Posterior vena cava (tissue), 2 donors: ENCODE measurements around the gene VSTM2B. TPM values are rescaled to one million over a fixed set of nuclear protein-coding genes. Genes with fewer than 3 reads are reported as not detected.

Experiments used
- DNase-seq: peaks from one replicate; pipeline ENCODE4 v3.0.0-alpha.2; 2020; ENCODE audit warnings: low spot score
- intact Hi-C, 2 donors: fragments of 100-400 bp; cut with DNase I; formaldehyde crosslinking; loops; one replicate each; pipeline versions ENCODE4 v1.14.1 to v1.14.2; 2022 to 2023
- total RNA-seq, 2 donors: library from RNA; stranded (reverse); fragmentation: NEBNext Ultra II Directional; extraction: Animal tissue kit (Norgen Biotek cat#: 25700); gene quantifications; one replicate each; pipeline ENCODE4 v1.2.1, GENCODE V29; 2021
- donor health status: DM: yes; HTN: yes; CAD: no.
- donor health status: DM: yes; HTN: yes; CAD: no.

Gene VSTM2B
- total RNA-seq, 2 donors from 2014 or later = not detected

DNA sequence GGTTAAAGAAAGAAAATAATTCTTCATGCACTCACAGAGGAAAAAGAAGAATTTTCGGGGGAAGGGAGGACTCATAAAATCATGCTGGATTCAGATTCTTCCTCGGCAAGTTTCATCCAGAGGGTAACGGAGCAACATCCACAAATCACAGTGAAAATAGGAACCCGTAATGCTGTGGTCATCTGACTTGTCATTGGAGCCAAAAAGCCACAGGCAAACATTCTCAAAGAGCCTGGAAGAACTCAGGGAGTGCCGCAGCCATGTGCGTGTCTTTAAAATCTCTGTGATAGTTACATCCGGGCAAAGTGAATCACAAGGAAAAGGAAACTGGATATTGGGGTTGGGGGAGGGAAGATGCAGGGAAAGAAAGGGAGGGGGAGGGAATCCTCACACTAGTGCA lies 33.0 kb upstream of the VSTM2B start:
- DNase-seq = peak; percentile 19
- intact Hi-C loops = no loop called here

- intact Hi-C loops = no loop called here
- DNase-seq = peak; percentile 48
These were observed 30.7 kb upstream of the VSTM2B start for GRCh38 chr19:29495091-29495490.

DNA sequence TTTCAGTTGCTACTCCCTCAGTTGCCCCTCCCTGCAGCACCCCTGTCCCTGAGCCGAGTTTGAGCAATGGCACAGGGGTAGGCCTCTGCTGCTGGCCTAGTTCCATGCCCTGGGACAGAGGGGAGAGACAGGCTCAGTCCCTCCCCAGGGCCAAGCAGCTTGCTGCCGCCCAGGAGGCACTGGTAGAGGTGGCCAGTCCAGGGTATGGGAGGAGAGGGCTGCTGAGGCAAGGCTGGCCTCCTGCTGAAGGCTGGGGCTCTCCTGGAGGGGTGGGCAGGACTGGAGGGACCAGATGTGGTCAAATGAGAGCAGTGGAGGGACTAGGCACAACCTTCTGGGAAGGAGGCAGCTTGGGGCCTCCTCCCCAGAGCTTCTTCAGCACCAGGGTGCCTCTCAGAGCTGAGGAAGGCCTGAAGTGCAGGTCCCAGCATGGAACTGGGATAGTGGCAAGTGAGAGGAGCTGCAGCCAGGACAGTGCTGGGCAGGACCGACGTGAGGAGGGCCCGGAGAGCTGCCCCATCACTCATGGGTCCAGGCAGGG lies 29.8 kb upstream of the VSTM2B start:
- DNase-seq = peak; percentile 50
- intact Hi-C loops = no loop called here

DNA sequence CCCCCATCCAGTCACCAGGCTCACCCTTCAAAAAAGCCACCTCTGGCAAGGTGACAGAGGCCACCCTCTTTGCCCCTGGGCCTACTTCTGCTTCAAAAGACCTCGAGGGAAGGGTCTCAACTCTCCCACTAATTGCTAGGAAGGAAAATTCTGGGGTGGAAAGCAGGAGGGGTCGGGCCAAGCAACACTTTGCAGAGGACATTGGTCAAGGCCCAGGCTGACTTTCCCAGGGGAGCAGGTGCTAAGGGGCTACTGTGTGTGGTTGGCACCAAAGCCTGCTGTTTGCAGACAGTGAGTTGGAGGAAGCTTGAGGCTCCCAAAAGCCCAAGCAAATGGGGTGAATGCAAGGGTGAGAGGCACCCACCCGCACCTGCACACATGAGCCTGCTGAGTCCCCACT lies 28.6 kb upstream of the VSTM2B start:
- DNase-seq = peak; percentile 65
- intact Hi-C loops = no loop called here

DNA sequence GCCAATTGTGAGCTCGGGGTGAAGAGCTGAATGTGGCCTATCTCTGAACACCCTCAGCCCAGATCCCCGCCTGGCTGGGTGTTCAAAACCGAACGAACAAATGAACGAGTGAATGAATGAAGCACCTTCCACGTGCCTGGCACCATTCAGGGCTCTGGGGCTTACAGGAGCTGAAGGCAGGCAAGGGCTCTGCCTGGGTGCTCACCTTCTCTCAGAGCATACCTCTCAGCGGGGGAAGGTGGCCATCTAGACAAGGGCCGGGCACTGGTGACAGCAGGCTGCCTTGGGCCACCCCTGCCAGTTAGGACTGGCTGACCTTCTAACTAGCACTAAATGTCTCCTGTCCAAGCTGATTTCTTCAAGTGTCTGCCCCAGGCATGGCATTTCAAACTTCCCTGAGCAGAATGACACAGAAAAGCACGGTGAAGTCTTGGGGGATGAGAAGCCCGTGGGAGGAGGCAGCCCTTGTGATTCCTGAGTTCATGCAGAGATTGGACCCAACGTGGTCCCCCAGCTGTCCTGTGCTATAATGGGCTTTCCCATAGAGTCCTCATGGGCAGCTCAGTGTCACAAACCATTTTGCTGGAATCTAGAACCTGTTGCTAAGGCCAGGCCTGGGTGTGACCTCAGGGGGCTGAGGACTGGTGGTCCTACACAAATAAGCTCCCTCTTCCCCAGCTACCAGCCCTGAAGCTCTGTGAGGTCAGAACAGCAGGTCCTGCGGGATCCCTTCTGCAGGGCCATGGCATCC lies 27.9 kb upstream of the VSTM2B start:
- DNase-seq = peak; percentile 57
- intact Hi-C loops = no loop called here

DNA sequence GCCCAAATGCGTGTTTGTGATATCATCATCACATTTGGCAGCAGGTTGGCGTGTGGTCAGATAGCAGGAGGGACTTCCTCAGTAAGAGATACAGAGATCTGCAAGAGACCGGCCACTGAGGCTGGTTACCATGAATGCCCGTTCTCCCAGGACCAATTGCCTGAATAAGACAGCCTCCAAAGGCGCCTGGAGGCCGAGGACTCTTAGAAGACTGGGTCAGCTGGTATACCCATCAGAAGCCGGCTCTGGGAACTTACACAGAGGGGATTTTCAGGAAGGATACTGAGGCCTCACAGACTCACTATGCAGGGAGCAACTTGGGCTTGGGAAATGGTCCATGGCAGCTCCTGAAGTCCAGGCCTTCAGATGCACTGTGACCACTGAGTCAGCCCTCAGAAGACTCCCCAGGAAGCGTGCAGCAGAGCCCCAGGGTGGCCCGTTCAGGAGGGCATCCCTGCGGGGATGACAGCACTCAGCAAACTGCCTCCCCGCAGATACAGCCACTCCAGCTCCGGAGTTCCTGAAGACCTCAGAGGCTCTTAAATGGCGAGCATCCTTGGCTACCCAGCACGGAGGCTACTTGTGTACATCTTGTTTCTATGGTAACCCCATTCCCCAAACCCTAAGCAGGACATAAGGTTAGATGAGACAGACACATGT lies 26.4 kb upstream of the VSTM2B start:
- DNase-seq = peak; percentile 40

DNA sequence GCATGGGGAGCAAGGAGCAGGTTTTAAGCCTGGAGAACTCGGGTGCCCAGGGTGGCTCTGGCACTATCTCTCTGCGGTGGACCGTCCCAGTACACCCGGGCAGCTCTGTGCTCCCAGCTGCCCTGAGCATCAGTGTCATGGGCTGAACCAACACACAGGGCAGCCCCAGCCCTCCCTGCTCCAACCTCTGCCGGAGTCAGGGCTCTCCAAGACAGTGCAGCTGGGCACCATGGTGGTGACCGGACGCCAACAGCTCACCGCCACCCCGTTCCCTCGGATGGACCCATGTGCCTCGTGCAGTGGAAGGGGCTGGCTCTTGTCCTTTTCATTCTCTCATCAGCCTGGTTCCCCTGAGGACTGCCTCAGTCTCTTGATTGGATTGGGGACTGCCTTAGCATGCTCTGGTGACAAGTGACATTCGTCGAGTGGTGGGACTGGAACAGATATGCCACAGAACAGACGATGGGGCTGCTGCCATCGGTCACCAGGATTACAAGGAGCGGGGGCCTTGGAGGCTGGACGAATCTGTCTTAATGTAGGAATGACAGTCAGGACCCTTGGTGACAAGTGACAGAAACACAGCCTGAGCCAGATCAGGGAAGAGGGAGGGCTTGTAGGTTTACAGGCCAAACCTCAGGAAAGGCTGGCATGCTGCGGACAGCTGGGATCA lies 25.7 kb upstream of the VSTM2B start:
- intact Hi-C loops = no loop called here
- DNase-seq = peak; percentile 52

More for the DNA sequence above, 26.4 kb upstream of the VSTM2B start:
- intact Hi-C loops = no loop called here

DNA sequence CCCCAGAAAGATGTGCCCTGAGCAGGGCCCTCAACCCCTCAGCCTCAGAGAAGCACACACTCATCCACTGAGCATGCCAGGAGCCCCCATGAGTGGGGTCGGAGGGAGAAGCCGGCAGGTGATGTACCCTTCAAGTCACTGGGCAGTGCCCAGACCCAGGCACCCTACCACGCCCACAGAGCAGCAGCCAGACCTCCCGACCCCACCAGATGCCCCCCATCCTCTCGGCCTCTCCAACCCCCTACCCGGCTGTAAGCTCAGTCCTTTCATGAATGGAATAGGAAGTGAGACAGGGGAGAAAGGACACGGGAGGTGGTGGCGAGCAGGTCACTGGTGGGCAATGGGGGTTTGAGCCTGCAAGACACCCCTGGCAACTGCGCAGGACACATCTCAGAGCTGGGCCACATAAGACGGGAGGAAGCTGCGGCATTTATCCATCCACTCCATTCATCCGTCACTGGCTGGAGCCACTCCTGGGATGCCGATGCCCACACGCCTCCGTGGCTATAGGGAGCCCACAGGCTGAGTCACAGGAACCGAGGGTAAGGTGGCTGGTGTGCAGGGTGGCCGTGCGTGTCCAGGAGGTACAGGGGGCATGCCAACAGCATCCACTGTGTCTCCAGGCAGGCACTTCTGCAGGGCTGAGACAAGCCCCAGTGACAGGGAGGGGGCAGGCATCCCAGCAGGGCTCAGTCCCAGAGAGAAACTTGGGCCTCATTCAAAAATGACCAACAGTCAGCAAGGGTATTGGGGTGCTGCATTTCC lies 23.8 kb upstream of the VSTM2B start:
- peak; percentile 69 for DNase-seq
- intact Hi-C loops = no loop called here

DNA sequence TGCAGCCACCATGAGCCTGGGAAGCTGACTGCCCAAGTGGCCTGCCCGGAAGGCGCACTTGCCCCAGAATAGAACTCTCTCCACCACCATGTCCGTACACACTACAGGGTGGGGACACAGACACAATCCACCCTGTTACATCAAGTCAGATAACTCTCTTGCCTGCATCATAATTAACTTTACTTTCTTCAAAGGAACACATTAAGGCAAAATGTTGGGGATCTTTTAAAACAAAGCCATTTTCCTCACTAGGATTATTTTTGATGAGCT lies 23.3 kb upstream of the VSTM2B start:
- DNase-seq = no peak
- intact Hi-C loops = no loop called here

GRCh38 chr19:29503140-29503758 lies 22.5 kb upstream of the VSTM2B start:
- intact Hi-C loops = no loop called here
- DNase-seq = peak; percentile 32

- intact Hi-C loops = no loop called here
- DNase-seq = peak; percentile 35
These were observed 22.0 kb upstream of the VSTM2B start for GRCh38 chr19:29503785-29504184.

- intact Hi-C loops = no loop called here
These were observed 21.3 kb upstream of the VSTM2B start for GRCh38 chr19:29504454-29504853.

DNA sequence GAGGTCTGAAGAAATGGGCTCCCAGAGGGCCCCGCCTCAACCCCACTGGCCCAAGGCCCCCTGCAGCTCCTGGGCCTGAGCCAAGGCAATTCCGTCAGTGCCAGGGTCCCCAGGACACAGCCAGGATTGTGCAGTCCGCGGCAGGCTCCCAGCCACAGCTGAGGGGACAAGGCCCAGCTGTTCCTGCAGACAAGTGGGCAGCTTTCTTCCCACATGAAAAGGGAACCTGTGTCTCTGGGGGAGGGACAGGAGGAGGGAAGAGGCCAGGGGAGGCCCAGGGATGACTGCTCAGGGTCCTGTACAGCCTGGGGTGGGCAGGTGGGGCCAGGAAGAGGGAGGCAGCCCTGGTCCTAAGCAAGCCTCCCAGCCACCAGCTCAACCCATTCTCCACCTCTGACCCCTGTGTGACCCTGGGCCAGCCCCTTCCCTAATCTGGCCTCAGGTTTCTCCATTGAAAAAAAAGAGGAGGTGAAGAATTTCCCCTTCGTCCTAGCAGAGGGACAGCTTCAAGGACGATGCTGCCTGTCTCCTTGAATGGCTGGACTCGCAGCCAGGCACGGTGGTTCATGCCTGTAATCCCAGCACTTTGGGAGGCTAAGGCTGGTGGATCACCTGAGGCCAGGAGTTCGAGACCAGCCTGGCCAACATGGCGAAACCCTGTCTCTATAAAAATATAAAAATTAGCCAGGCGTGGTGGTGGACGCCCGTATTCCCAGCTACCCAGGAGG lies 20.5 kb upstream of the VSTM2B start:
- DNase-seq = peak; percentile 68
- intact Hi-C loops = no loop called here

More at GRCh38 chr19:29504454-29504853, 21.3 kb upstream of the VSTM2B start:
- DNase-seq = peak; percentile 58

DNA sequence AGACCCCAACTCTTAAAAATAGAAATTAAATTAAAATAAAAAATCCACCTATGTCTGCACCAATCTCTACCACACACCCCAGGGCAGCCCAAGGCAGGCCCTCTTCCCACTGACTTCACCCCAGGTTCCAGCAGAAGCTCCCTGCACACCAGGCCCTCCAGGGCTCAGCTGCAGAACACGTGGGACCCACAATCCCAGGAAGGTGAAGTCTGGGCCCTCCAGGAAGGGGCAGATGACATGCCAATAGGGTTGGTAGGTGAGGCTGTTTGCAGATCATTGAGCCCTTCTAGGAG lies 19.2 kb upstream of the VSTM2B start:
- peak; percentile 41 for DNase-seq
- intact Hi-C loops = no loop called here

GRCh38 chr19:29507081-29507860 lies 18.5 kb upstream of the VSTM2B start:
- DNase-seq = peak; percentile 66
- intact Hi-C loops = no loop called here

GRCh38 chr19:29508181-29508580 lies 17.6 kb upstream of the VSTM2B start:
- intact Hi-C loops = no loop called here
- no peak for DNase-seq

- DNase-seq = peak; percentile 31
- intact Hi-C loops = no loop called here
These were observed 16.3 kb upstream of the VSTM2B start for GRCh38 chr19:29509456-29509855.

DNA sequence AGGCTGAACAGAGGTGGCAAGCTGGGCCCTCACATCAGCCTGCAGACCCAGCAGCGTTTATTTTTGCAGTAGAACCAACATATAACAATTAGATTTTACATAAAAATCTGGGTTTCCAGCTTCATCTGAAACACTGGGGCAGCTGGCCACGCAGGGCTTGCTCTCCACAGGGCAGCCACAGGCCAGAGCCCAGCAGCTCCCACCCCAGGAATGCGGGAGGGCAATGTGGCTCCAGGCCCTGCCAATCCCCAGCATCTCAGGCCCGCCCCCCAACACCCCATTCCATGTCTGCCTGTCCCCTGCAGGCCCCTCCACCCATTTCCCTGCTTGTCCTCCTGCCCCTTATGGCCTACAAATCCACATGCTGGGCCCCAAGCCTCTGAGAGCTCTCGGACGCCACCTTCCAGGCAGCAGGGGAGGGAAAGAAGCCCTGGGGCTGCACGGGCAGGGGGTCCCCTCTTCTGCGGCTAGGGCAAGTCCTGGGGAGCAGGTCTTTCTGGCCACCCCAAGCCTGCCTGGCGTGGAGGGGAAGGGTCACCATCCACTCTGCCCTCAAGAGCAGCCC lies 15.0 kb upstream of the VSTM2B start:
- intact Hi-C loops = no loop called here
- DNase-seq = peak; percentile 61
